ENCODE data around the gene CHML.

The CHML gene

DNA sequence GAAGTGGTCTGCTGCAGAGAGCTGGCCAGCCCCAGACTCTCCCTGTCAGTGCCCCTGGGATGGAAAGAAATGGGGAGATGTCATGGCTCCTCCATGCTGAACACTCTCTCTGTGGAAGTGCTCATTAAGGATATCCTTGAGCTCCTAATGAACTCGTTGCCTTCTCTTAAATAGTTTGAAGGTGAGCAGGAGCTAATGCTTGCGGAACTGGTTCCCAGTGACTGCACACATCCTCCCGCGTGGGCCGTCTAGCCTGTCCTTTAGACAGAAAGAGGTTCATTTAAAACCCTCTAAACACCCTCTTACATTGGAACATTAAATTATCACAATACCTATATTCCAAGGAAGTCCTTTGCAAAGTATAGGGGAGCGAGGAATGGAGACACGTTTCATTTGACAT is 6.0 kb upstream of the CHML start:
- DNase-seq (ENCODE audit: low read depth): no peak

DNA sequence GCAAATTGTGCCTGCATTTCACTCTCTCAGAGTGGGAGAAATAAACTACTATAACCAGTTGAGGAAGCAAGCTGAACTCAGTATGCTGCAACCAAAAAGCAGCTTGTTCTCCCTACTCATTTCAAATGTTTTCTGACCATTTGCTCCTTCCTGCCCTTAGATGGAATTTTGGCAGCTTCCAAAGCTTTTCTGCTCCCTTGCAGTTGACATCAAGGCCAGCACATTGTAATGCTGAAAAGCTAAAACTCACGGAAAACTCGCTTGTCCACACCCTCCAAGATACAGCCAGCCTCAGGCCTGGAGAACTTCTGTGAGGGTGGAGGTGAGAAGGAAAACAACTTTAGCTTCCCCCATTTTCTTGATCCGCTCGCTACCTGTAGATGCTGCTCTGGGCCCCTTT is 5.0 kb upstream of the CHML start:
- peak; percentile 12 for DNase-seq (ENCODE audit: low read depth)

DNA sequence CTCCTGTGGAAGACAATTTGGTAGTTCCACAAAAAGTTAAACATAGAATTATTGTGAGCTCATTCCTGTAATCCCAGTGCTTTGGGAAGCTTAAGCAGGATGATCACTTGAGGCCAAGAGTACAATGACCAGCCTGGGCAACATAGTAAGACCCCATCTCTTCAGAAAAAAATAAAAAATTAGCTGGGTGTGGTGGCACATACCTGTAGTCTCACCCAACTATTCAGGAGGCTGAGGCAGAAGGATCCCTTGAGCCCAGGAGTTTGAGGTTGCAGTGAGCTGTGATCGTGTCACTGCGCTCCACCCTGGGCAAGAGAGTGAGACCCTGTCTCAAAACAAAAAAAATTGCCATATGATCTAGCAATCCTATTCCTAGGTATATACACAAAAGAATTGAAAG is 4.1 kb upstream of the CHML start:
- DNase-seq (ENCODE audit: low read depth): no peak

GRCh38 chr1:241642593-241642944 is 2.4 kb upstream of the CHML start:
- no peak for DNase-seq (ENCODE audit: low read depth)

DNA sequence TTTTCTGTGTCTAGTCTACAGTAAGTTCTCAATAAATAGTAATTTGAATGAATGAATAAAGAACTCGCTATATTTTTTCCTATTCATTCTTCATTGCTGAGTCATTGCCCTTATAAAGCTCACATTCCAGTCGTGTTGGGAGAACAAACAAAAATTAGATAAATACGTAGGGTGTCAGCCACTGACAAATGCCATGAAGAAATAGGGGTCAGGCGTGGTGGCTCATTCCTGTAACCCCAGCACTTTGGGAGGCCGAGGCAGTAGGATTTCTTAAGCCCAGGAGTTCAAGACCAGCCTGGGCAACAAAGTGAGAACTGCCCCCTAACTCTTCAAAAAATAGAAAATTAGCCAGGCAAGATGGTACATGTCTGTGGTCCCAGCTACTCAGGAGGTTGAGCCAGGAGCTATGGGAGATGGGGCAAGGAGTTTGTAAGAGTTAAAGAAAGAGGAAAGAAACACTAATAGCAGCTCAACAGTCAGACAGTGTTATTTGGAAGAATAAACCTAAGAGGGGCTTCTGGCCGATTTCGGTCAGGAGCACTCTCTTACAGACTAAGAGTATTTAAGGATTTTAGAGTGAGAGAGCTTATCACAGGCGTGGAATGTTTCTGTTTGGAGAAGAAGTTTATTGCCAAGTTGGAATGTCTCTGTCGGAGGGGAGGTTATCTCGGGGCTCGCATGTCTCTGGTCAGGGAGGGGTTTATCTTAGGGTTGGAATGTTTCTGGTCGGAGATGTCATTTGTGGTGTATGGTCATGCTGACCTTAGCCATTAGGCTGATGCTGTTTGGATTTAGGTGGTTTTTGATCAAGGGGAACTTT is 1.8 kb upstream of the CHML start:
- peak; percentile 87 for DNase-seq (ENCODE audit: low read depth)

DNA sequence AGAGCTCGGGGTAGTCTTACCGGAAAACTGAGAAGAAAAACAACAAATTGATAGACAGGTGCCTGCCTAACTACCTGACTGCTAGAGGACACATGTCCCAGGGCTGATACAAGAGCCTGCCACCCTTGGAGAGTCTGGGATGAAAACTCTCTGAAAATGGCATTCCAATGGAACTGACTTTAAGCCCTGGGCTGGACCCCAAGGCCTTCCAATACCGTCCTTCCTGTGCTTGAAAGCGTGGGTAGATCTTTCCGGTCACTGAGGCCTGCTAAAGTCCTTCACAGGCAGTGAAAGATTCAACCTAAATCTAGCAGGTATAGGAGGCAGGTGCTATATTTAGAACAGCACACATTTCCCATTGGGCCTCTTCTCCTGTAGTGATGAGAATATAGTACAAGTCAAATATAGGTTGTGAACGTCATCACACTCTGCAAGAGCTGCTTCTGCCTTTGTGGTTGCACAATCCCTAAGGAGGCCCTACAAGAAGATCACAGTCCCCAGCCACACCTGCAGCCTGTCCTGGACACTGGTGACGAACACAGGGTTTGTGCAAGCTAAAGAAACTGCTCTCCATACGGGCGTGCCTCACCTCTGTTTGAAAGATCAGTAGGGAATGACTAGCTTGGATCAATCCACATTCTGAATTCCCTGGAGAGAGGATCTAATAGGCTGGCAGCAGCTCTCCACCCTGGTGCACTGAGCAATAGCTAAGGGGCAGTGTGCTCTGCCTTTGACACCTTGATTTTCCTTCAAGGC is 876 bp upstream of the CHML start:
- DNase-seq (ENCODE audit: low read depth): no peak

DNA sequence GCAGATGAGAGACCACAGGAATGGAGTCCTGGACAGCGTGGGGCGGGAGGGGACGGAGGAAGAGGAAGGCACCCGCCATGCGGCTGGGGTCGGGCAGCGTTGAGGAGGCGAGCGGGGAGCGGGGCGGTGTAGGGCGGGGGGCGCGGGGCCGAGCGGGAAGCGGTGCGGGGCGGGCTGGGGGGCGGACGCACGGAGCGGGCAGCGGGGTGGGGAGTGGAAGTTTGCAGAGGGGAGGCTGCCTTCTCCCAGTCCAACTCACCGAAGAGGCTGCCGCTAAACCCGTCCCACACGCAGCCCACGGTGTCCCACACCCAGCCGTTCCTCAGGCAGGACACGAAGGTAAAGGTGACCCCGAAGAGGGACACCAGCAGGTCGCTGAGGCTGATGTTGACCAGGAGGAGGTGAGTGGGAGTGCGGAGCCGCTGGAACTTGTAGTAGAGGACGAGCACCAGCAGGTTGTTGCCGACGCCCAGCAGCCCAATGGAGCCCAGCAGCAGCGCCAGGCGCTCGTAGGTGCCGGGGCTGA is 483 bp downstream of the CHML start:
- peak; percentile 61 for DNase-seq (ENCODE audit: low read depth)

DNA sequence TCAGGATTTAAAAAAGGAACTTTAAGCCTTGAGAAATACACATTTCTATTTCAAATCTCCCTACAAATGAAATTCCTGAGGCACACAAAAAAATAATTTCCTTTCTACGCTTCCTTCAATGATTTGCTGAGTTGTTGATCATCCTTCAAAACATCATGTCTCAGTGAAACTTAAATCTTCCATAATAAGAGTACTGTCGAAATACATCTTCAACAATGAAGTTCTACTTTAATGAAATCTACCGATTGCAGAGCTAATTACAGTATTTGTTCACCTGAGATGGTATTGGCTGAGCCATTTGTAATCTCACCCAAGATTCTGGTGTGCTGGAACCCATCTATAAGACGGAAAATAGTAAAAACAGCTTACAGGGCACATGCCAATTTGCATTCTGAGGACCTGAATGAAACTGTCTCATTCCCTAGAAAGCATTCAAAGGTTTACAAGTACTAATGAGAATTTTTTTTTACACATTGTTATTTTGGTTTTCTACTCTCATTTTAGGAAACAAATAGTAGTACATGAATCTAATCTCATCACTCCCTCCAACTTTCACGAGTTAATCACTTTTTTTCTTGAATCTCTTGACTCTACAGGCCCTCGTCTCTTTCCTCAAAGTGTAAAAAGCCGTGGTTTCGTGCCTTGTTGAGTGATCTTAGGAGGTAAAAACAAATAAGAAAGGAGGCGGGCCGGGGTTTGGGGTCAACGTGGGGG is 1.1 kb downstream of the CHML start:
- DNase-seq (ENCODE audit: low read depth): no peak

DNA sequence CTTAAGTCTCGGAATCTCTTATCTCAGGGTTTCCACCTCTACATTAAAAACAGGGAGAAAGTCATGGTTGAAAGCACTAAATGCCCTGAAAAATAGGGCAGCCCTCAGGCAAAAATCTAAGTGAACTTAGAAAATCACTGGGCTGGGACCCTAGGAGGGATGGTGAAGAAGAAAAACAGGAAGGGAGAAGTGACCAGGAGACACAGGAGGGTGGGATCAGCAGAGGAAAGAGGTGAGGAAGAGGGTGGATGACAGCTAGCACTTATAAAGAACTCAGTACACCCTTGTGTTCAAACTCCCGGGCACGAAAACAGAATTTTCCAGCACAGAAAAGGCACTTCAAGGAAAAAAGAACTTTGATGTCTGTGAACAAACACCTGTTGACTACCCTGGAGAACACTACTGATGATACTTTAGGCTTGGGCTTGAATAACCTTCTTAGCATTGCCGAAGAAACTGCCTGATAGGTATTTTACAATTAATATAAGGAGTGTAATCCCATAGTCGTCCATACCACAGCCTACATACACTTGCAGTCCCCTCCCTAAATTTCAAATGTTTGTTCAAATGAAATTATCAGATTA is 2.0 kb downstream of the CHML start:
- DNase-seq (ENCODE audit: low read depth): no peak

DNA sequence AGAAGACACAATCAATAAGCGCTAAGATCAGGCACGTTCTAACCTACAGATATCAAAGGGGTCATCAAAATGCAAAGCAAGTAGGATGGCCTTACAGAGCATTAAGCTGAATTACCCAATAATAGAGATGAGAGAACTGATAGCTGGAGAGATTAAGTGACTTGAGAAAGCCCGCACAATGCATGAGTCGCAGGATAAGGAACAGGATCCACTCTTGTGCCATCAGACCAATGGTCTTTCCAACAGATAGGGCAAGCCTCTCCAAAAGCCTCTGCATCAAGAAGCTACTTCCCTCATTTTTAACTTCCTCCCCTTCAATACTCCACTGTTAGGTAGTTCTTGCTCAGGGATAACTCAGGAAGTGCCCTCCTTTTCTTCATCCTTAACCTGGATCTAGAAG is 2.6 kb downstream of the CHML start:
- DNase-seq (ENCODE audit: low read depth): peak; percentile 47

DNA sequence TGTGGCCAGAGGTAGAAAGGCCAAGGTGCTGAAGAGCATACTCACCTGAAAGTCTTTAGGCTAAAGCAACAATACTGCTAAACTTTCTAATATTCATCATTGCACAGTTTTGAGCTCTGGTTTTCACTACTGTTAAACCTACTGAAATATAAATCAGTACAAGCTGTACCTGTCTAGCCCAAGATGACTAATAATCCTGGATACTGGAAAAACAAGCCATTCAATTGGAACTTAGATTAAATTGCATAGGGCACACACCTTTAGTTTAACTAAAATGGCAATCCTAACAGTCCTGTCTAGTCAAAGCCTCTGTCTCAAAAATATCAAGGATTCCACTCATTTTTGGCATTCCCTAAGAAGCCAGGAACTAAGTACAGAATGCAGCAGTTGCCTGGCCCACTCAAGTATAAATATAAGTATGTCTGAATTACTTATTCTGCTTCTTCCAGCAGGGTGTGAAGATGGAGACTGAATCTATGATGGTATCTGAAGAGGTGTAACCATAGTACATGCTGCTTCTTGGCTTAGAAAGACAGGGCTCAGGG is 3.1 kb downstream of the CHML start:
- peak; percentile 57 for DNase-seq (ENCODE audit: low read depth)

DNA sequence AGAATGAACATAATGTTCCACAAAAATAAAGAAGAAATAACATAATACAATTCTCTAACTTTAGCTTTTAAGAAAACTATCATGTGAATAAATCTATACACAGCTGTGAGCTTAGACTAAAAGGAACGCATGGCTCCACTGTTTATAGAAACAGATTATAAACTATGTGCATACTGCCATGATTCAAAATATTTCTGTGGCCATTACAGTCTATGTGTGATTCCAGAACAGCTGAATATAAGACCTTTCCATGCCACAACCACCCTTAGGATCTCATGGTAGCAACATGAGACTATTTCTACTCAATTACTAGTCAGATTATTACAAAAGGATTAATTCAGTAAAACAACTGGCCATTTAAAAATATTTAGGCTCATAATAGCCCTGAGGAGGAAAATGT is 3.9 kb downstream of the CHML start:
- no peak for DNase-seq (ENCODE audit: low read depth)

- no peak for DNase-seq (ENCODE audit: low read depth)
These were observed 4.5 kb downstream of the CHML start for GRCh38 chr1:241635556-241636152.

DNA sequence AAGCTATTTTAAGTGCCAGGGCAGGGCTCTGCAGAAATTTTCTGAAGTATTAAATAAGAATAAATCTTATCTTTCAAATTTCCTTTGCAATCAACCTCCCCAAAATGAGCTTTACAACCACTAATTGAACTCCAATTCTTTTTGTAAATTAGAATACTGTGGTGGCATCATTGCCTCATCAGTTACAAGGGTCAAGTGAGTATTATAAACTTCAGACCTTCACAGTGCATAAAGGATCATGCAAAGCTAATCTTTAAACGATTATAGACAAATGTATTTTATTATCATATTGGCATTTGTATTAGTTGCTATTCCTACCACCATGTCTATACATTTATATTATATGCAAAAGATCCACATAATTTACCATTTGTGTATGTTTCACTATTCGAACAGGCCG is 7.2 kb downstream of the CHML start:
- no peak for DNase-seq (ENCODE audit: low read depth)

GRCh38 chr1:241631674-241632073 is 8.5 kb downstream of the CHML start:
- no peak for DNase-seq (ENCODE audit: low read depth)

DNA sequence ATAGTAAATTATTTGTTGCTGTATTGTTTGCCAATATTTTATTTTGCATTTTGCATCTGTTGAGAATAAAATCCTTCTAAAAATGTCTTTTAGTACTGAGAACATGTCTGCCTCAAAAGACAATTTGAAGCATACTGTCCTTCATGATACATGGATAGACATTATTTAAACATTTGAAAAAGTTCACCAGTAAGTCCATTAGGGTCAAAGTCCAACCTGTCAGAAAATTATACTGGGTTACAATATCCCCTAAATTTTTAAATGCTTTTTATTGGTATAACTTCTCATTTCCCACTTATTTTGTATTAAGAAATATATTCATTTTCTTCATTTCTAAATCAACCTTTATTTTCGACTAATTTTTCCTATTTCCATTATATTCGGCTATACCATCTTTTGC is 9.3 kb downstream of the CHML start:
- no peak for DNase-seq (ENCODE audit: low read depth)

GRCh38 chr1:241630476-241630875 is 9.7 kb downstream of the CHML start:
- DNase-seq (ENCODE audit: low read depth): no peak

GRCh38 chr1:241630005-241630404 is 10.2 kb downstream of the CHML start:
- DNase-seq (ENCODE audit: low read depth): no peak

DNA sequence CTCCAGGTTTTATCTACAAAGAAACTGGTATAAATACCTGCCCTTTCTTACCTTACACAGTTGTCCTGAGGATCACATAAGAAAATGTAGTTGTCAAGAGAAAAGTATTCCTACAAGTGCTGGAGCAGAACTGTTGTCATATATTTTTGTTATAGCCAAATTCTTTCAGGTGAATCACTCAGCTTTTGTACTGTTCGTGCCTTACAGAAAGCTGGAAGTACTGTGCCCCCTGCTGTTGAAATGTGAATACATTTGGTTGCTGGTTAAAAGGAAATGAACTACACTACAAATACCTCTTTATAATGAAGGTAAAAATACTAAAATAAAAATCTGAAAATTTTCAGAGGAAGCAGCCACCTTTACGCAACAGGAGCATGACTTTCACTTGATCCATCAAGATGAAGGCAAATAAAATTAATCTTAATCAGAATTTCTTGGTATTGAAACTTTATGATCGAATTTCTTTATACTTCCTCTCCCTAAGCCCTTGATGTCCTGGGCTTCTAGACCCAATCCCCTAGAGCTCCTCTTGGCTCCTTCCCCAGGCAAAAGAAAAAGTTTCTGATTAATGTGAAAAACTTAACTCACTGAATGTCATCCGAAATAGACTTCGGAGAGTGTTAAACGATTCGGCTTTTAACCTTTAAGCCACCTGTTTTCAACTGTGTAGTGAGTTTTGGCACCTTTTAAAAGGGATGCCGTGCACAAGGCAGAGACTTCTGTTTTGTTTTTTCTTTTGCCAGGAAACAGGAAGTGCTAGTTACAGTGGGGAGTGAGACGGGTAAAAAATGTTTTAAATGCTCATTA is 12.5 kb downstream of the CHML start:
- peak; percentile 74 for DNase-seq (ENCODE audit: low read depth)

- DNase-seq (ENCODE audit: low read depth): peak; percentile 33
These were observed 15.2 kb downstream of the CHML start for GRCh38 chr1:241624935-241625334.

DNA sequence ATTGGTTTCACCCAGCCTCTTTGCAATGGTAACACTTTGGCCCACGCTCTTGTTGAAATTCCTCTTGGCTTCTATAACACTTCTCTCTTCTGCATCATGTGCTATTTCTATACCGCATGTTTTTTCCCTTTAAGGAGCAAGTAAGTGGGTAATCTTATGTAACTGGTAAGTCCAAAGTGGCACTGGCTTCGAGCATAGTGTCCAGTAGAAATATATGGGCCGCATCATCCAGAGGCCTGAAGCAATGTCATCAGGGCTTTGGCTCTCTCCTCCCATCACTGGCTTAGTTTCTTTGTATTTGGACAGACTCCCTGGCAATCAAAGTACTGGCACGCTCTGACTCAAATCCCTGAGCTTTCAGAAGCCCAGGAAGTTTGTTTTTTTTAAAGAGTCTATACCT is 17.5 kb downstream of the CHML start:
- no peak for DNase-seq (ENCODE audit: low read depth)
